GM12865 (cell line): ENCODE results near the gene CLASRP.

Source experiments
- DNase-seq: peaks from one replicate; pipeline ENCODE4 v3.0.0; 2010; ENCODE audit warnings: low read depth
- H3K4me3 ChIP-seq: 2 replicates; pipeline ENCODE4 v1.5.1; 2011; ENCODE audit warnings: mild to moderate bottlenecking, low read depth, low read length, control low read depth
- CTCF ChIP-seq: IDR thresholded peaks from 2 replicates; pipeline ENCODE4 v1.5.1; 2011; ENCODE audit warnings: low read length, control low read depth, low read depth, inconsistent platforms; ENCODE audit not compliant: insufficient read depth; ENCODE audit errors: missing control alignments

CLASRP gene

GRCh38 chr19:45061965-45062364 is 23.1 kb downstream of the CLASRP start:
- DNase-seq: no peak
- no peak for TF ChIP-seq CTCF
- H3K4me3 ChIP-seq: no peak overlapping the region

- TF ChIP-seq CTCF: no peak
- no peak overlapping the region for H3K4me3 ChIP-seq
- DNase-seq: no peak
These were observed 25.3 kb downstream of the CLASRP start for GRCh38 chr19:45063851-45064801.

GRCh38 chr19:45066921-45067661 is 28.2 kb downstream of the CLASRP start:
- TF ChIP-seq CTCF: no peak
- no peak overlapping the region for H3K4me3 ChIP-seq
- no peak for DNase-seq

- no peak for TF ChIP-seq CTCF
- DNase-seq: no peak
- H3K4me3 ChIP-seq: no peak overlapping the region
These were observed 29.2 kb downstream of the CLASRP start for GRCh38 chr19:45068041-45068440.

- TF ChIP-seq CTCF: no peak
- DNase-seq: no peak
- no peak overlapping the region for H3K4me3 ChIP-seq
These were observed 30.2 kb downstream of the CLASRP start for GRCh38 chr19:45069056-45069455.

GRCh38 chr19:45070214-45070613 is 31.4 kb downstream of the CLASRP start:
- no peak for DNase-seq
- no peak for TF ChIP-seq CTCF
- H3K4me3 ChIP-seq: no peak overlapping the region
